ENCODE measurements around the gene S100A7A.
"Not testable (repeated sequence)": the region's sequence is repeated elsewhere in the genome, so short reads cannot be mapped to it uniquely, and the experiment has no call there.

S100A7A gene

DNA sequence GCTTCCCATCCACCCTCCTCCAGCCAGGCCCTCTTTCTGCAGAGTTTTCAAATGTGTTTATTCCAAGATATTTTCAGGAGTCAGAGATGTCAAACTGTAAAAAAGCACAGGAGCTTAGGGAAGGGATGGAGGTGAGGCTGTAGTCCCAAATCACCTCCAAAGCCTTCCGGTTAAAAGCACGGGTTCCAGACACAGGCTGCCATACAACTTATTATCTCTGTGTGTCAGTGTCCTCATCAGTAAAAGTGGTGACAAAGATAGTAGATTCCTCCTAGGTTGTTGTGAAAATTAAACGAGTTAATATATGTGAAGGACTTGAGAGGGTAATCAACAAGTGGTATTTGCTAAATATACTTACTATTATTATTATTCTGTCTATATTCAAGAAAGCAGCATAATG, 15.1 kb downstream of the S100A7A start:
- H3K27me3 ChIP-seq (ENCODE audit: control insufficient read depth, insufficient read depth, low read length): no peaks in the 10 kb centered on the region
- no peaks in the 10 kb centered on the region for H3K36me3 ChIP-seq (ENCODE audit: control insufficient read depth, insufficient read depth, low read length)
- H3K4me1 ChIP-seq (ENCODE audit: control insufficient read depth, insufficient read depth, low read length): no peaks in the 10 kb centered on the region
- no peak overlapping the region for H3K4me3 ChIP-seq (ENCODE audit: low read length)
- H3K27ac ChIP-seq (ENCODE audit: low read depth, low read length): no peak overlapping the region
- no peak overlapping the region for H3K9ac ChIP-seq (ENCODE audit: low read length)

- Histone ChIP-seq H3K27me3 (ENCODE audit: control insufficient read depth, insufficient read depth, low read length) (no peaks in the 10 kb centered on the region), H3K4me3 (ENCODE audit: low read length) (no peak overlapping the region), H3K27ac (ENCODE audit: low read depth, low read length) (no peak overlapping the region), H3K36me3 (ENCODE audit: control insufficient read depth, insufficient read depth, low read length) (no peaks in the 10 kb centered on the region), H3K4me1 (ENCODE audit: control insufficient read depth, insufficient read depth, low read length) (no peaks in the 10 kb centered on the region), H3K9ac (ENCODE audit: low read length) (no peak overlapping the region)
These were observed 15.6 kb downstream of the S100A7A start for GRCh38 chr1:153431928-153432327.

- no peaks in the 10 kb centered on the region for H3K27me3 ChIP-seq (ENCODE audit: control insufficient read depth, insufficient read depth, low read length)
These were observed 16.8 kb downstream of the S100A7A start for GRCh38 chr1:153432874-153433681.

DNA sequence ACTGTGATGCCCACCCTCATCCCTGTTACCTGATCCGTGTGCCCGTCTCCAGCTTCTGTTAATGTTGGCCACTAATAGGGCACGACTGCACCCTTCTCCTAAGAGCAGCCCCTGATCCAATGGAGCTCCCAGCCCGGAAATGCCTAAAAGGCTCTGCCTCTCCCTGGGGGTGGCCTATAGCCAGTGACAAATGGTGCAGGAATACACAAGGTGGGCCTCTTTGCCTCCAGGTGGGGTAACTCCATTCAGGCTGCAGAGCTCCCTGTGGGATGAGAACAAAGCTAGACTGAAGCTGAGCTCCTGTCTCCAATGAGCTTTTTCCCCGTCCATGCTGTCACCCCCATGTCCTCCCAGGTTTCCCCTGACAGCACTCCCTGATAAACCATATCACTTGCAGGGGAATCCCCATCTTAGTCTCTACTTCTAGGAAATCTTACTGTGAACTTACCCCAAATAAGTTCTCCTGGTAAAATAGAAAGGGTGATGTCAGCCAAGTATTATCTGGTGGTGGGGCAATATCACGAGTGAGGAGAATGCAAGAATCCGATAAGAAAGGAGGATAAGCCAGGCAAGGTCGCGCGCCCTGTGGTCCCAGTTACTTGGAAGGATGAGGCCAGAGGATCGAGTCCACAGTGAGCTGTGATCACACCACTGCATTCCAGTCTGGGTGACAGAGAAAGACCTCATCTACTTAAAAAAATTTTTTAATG, 18.6 kb downstream of the S100A7A start:
- H3K27me3 ChIP-seq (ENCODE audit: control insufficient read depth, insufficient read depth, low read length): no peaks in the 10 kb centered on the region
- no peak overlapping the region for H3K4me3 ChIP-seq (ENCODE audit: low read length)
- H3K36me3 ChIP-seq (ENCODE audit: control insufficient read depth, insufficient read depth, low read length): no peaks in the 10 kb centered on the region
- no peak overlapping the region for H3K27ac ChIP-seq (ENCODE audit: low read depth, low read length)
- H3K9ac ChIP-seq (ENCODE audit: low read length): no peak overlapping the region
- no peaks in the 10 kb centered on the region for H3K4me1 ChIP-seq (ENCODE audit: control insufficient read depth, insufficient read depth, low read length)

More at GRCh38 chr1:153432874-153433681, 16.8 kb downstream of the S100A7A start:
- Histone ChIP-seq H3K4me3 (ENCODE audit: low read length) (no peak overlapping the region), H3K4me1 (ENCODE audit: control insufficient read depth, insufficient read depth, low read length) (no peaks in the 10 kb centered on the region), H3K27ac (ENCODE audit: low read depth, low read length) (no peak overlapping the region), H3K36me3 (ENCODE audit: control insufficient read depth, insufficient read depth, low read length) (no peaks in the 10 kb centered on the region), H3K9ac (ENCODE audit: low read length) (no peak overlapping the region)

DNA sequence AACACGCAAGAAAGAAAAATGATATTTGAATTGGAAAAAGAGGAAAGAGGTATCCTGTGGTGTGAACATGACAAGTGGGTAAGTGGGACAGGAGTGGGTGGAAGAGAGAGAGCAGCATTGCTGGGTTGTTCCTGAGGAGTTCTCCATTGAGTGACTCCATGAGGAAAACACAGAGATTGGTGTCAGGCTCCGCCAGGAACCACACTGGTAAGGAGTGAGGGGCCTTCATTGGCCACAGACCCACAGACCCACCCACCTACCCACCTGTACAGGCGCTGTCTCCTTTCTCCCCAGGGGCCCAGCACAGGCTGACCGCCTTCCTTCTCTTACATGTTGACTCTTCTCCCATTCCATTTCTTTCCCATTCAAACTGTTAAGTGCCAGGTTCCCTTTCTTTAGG, 20.9 kb downstream of the S100A7A start:
- H3K9ac ChIP-seq (ENCODE audit: low read length): no peak overlapping the region
- no peaks in the 10 kb centered on the region for H3K4me1 ChIP-seq (ENCODE audit: control insufficient read depth, insufficient read depth, low read length)
- no peaks in the 10 kb centered on the region for H3K36me3 ChIP-seq (ENCODE audit: control insufficient read depth, insufficient read depth, low read length)
- H3K27ac ChIP-seq (ENCODE audit: low read depth, low read length): no peak overlapping the region
- no peak overlapping the region for H3K4me3 ChIP-seq (ENCODE audit: low read length)
- H3K27me3 ChIP-seq (ENCODE audit: control insufficient read depth, insufficient read depth, low read length): no peaks in the 10 kb centered on the region

DNA sequence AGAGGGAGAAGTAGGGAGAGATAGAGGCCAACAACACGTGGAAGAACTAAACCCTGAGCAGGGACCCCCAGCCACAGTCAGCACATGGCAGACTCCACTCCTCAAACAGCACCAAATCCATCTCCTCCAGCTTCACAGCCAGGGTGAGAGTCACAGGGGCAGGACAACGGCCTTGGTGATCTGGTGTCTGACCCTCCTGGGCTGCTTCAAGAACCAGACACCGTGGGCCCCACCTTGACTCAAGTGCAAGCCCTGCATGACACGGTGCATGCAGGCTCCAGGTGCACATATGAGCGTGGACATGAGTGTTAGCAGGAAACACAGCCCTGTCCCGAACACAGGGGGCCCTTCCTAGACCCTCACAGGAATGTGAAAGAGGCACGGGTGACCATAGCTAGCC, 22.3 kb downstream of the S100A7A start:
- no peaks in the 10 kb centered on the region for H3K4me1 ChIP-seq (ENCODE audit: control insufficient read depth, insufficient read depth, low read length)

DNA sequence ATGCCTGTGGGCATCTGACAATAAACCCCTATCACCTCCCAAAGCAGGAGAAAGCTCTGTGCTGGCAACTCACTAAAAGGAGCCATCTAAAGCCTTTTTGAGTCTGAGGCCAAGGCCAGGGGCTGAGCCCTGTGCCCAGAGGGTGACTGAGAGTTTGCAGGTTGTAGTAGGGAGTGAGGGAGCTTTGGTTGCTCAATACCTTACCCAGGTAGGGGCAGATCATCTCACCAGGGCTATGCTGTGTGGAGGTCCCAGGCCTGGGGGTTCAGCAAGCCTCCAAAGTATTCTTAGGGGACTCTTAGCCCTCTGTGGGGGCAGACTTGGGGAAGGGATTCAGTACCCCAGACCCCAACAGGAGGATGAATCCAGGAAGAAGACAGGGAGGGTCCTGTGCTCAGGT, 23.0 kb downstream of the S100A7A start:
- H3K9ac ChIP-seq (ENCODE audit: low read length): no peak overlapping the region
- H3K27ac ChIP-seq (ENCODE audit: low read depth, low read length): no peak overlapping the region
- H3K27me3 ChIP-seq (ENCODE audit: control insufficient read depth, insufficient read depth, low read length): peaks cover 1% of the 10 kb centered on the region
- no peaks in the 10 kb centered on the region for H3K4me1 ChIP-seq (ENCODE audit: control insufficient read depth, insufficient read depth, low read length)
- no peak overlapping the region for H3K4me3 ChIP-seq (ENCODE audit: low read length)
- H3K36me3 ChIP-seq (ENCODE audit: control insufficient read depth, insufficient read depth, low read length): no peaks in the 10 kb centered on the region

More for the DNA sequence above, 22.3 kb downstream of the S100A7A start:
- no peaks in the 10 kb centered on the region for H3K27me3 ChIP-seq (ENCODE audit: control insufficient read depth, insufficient read depth, low read length)
- H3K36me3 ChIP-seq (ENCODE audit: control insufficient read depth, insufficient read depth, low read length): no peaks in the 10 kb centered on the region
- H3K4me3 ChIP-seq (ENCODE audit: low read length): no peak overlapping the region
- H3K27ac ChIP-seq (ENCODE audit: low read depth, low read length): no peak overlapping the region
- H3K9ac ChIP-seq (ENCODE audit: low read length): no peak overlapping the region

- Histone ChIP-seq H3K4me1 (ENCODE audit: control insufficient read depth, insufficient read depth, low read length) (no peaks in the 10 kb centered on the region), H3K36me3 (ENCODE audit: control insufficient read depth, insufficient read depth, low read length) (no peaks in the 10 kb centered on the region), H3K9ac (ENCODE audit: low read length) (no peak overlapping the region), H3K27me3 (ENCODE audit: control insufficient read depth, insufficient read depth, low read length) (peaks cover 2% of the 10 kb centered on the region), H3K4me3 (ENCODE audit: low read length) (no peak overlapping the region), H3K27ac (ENCODE audit: low read depth, low read length) (no peak overlapping the region)
These were observed 25.0 kb downstream of the S100A7A start for GRCh38 chr1:153441238-153441755.

- Histone ChIP-seq H3K27ac (ENCODE audit: low read depth, low read length) (no peak overlapping the region), H3K4me1 (ENCODE audit: control insufficient read depth, insufficient read depth, low read length) (no peaks in the 10 kb centered on the region), H3K27me3 (ENCODE audit: control insufficient read depth, insufficient read depth, low read length) (peaks cover 2% of the 10 kb centered on the region)
These were observed 27.2 kb downstream of the S100A7A start for GRCh38 chr1:153443486-153443885.

DNA sequence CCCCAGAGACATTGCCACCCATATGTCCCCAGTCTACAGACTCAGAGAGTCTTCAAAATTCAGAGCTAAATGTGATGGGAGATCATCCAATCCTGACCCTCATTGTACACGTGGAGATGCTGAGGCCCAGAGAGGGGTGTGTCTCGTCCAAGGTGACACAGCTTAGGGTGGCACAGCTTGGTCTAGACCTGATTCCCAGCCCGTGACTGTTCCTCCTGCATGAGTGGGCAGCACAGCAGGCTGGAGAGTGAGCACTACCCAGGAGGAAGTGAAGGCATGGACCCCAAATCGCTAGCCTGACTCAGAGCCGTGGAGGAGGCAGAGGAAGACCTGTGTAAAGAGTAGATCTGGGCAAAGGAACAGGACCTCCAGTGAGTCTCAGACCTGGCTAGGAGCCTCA, 27.8 kb downstream of the S100A7A start:
- peaks cover 2% of the 10 kb centered on the region for H3K27me3 ChIP-seq (ENCODE audit: control insufficient read depth, insufficient read depth, low read length)
- H3K36me3 ChIP-seq (ENCODE audit: control insufficient read depth, insufficient read depth, low read length): no peaks in the 10 kb centered on the region
- no peak overlapping the region for H3K27ac ChIP-seq (ENCODE audit: low read depth, low read length)
- H3K9ac ChIP-seq (ENCODE audit: low read length): no peak overlapping the region
- H3K4me3 ChIP-seq (ENCODE audit: low read length): no peak overlapping the region
- H3K4me1 ChIP-seq (ENCODE audit: control insufficient read depth, insufficient read depth, low read length): no peaks in the 10 kb centered on the region

More at GRCh38 chr1:153443486-153443885, 27.2 kb downstream of the S100A7A start:
- Histone ChIP-seq H3K4me3 (ENCODE audit: low read length) (no peak overlapping the region), H3K9ac (ENCODE audit: low read length) (no peak overlapping the region), H3K36me3 (ENCODE audit: control insufficient read depth, insufficient read depth, low read length) (no peaks in the 10 kb centered on the region)

GRCh38 chr1:153447498-153448170, 31.3 kb downstream of the S100A7A start:
- no peak overlapping the region for H3K27ac ChIP-seq (ENCODE audit: low read depth, low read length)
- peaks cover 2% of the 10 kb centered on the region for H3K27me3 ChIP-seq (ENCODE audit: control insufficient read depth, insufficient read depth, low read length)
- H3K9ac ChIP-seq (ENCODE audit: low read length): no peak overlapping the region

GRCh38 chr1:153448851-153449250, 32.5 kb downstream of the S100A7A start:
- not testable (repeated sequence) for H3K4me1 ChIP-seq (ENCODE audit: control insufficient read depth, insufficient read depth, low read length); H3K27me3 ChIP-seq (ENCODE audit: control insufficient read depth, insufficient read depth, low read length); H3K36me3 ChIP-seq (ENCODE audit: control insufficient read depth, insufficient read depth, low read length); H3K27ac ChIP-seq (ENCODE audit: low read depth, low read length); H3K4me3 ChIP-seq (ENCODE audit: low read length); H3K9ac ChIP-seq (ENCODE audit: low read length)

More at GRCh38 chr1:153447498-153448170, 31.3 kb downstream of the S100A7A start:
- Histone ChIP-seq H3K36me3 (ENCODE audit: control insufficient read depth, insufficient read depth, low read length) (no peaks in the 10 kb centered on the region), H3K4me3 (ENCODE audit: low read length) (no peak overlapping the region), H3K4me1 (ENCODE audit: control insufficient read depth, insufficient read depth, low read length) (no peaks in the 10 kb centered on the region)
